ENCODE results near the gene CCL4L2.
"Not testable (repeated sequence)": the region's sequence is repeated elsewhere in the genome, so short reads cannot be mapped to it uniquely, and the experiment has no call there.

CCL4L2 gene

DNA sequence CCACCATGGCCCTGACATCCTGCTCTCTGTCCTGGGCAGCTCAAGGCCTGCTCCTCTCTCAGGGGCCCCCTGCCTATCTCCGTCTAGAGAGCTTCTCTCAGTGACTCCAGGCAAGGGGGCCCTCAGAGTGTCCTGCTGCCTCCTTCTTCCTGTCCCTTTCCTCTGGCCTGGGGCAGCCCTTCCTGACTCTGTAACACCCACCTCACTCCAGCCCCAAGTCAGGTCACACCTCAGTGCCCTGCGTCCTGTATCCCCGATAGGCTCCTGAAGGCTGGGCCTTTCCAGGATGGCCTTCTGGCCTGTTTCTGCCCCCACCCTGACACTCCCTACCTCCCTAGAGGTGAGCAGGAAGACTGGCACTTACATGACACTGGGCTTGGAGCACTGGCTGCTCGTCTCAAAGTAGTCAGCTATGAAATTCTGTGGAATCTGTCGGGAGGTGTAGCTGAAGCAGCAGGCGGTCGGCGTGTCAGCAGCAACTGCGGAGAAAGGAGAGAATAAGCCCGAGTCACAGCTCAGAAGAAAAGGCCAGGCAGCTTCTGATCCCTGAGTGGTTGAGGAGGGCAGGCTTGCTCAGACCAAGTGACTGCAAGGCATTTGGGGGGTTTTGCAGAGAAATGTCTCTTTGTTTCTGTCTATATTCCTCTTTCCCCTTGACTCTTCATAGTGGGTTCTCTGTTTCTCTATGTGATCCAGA is 15.3 kb upstream of the CCL4L2 start:
- DNase-seq (ENCODE audit: low spot score): no peak

DNA sequence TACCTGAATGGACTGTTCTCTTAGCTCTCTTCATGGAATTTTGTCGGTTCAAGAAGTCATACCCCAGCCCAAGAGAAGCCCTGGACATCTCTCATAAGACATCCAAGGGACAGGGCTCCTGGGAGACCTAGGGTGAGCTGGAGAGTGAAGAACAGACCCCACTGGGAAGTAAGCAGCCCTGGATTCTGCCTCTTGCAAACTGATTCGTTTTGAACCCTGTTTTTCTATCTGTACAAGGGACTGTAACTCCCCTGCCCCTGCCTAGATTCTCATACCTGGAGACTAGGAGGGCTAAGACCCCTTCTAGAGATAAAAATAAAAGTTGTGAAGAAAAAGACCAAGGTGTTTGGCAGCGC is 14.8 kb upstream of the CCL4L2 start:
- DNase-seq (ENCODE audit: low spot score): no peak

DNA sequence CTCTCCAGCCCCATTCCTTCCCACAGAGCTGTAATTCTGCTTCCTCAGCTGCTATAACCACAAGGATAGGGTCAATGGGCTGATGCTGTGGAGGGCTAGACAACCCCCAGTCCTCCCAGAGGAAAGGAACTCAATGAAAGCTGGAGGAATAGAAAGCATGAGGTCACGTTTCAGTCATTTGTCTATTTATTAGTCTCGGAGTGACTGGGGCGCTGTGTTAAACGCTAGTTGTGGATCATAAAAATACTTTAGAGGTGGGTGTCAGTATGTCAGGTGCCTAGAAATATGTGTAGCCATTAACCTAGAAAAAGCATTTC is 13.5 kb upstream of the CCL4L2 start:
- DNase-seq (ENCODE audit: low spot score): no peak

DNA sequence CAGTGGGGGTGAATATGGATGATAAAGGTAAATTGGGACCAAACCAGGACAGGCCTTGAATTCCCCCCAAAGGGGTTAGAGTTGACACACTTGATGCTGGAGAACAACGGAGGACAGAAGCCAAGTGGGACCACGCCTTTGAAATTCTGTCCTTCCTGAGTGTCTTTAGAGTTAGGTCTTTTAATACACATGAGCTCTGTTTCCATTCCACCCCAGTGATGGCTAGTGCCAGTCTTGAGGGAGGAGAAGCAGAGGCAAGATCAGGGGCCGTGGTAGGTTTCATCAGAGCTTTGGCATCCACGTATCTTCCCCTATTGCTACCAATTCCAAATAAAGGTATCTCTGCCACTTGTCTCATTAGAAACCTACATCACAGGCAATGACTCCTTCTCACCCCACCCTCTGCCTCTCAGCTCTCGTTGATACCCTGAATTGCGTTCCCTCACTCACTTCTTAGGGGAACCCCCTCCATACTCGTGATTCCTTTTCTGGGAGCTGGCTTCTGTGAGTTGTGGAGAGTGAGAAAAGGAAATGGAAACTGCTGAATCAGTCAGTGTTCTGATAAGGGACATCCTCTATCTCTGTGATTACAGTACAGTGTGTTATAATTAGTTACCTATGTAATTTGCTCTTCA is 11.9 kb upstream of the CCL4L2 start:
- DNase-seq (ENCODE audit: low spot score): no peak

DNA sequence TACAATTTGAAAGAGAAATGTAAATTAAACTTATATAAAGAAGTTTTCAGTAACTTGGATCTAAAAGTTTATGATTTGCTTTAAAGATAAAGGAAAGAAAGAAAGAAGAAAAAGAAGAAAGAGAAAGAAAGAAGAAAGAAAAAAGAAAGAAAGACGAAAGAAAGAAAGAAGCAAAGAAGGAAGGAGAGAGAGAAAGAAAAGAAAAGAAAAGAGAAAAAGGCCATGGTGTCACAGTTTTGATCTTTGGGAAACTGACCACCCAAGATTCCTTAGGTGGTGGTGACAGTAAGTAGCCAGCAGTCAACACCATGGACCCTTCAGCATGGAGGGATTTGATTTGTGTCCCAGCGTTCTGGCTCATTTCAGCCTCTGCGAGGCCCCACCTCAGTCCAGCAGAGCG is 9.8 kb upstream of the CCL4L2 start:
- not testable (repeated sequence) for DNase-seq (ENCODE audit: low spot score)

DNA sequence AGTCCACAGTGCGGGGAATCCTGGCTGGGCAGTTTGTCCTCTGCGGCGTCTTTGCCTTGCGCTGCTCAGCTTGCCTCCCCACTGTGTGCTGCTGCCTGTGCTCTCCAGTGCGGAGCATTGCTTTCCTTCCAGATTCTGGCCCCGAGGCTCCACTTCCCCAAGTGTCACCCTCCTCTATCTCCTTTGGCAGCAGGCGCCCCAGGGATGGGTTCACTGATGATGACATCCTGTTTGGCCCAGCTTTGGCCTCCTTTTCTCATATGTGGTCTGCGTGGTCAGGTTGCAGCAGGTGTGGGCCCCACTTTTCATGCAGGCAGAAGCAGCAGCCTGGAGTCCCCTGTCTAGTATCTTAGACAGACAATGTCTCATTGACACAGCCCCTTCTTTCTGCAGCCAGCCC is 9.4 kb upstream of the CCL4L2 start:
- DNase-seq (ENCODE audit: low spot score): not testable (repeated sequence)

DNA sequence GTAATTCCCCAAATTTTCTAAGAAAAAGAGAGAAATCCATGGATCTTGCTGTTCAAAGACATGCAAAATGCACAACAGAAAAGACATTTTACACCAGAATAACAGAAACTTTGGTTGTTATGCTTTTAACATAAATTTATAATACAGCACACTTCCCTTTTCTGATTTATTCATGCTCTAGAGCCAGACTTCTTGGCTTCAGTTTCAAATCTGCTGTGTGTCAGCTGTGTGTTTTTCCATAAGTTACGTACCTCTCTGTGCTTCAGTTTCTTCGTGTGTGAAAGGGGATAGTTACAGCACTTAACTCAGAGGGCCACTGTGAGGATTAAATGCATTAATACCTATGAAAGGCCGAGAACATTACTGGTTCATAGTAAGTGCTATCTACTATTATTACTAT is 7.5 kb upstream of the CCL4L2 start:
- no peak for DNase-seq (ENCODE audit: low spot score)

DNA sequence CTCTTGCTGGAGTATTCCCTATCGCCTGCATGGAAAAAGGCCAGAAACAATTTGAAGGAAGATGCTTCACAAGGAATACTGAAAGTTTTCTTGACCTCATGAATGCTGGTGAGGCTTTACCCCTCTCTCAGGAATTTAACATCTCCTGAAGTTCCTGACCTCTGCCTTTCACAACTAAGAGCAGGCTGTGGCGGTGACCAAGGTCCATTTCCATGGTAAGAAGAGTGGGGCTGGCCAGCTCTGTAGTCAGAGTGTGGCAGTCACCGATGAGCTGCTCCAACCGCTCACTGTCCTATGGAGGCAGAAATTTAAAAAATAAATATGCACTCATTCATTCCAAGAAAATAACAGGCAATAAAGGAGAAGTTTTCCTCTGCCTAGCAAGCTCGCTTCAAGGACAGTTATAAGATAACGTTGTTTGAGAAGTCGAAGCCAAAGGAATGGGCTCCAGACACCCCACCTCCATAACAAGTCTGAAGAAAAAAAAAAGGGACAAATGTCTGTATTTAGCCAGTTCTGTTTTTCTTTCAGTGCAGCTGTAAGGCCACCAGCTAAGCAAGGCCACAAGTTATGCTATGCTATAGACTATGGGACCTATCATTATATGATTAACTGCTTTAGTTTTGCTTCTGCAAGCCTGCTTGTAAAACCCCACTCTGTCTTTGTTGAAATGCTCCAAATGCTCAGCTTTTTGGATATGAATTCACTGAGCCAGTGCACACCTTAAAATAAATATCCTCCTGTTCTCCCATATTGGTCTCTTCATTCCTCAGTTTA is 6.0 kb upstream of the CCL4L2 start:
- DNase-seq (ENCODE audit: low spot score): no peak

DNA sequence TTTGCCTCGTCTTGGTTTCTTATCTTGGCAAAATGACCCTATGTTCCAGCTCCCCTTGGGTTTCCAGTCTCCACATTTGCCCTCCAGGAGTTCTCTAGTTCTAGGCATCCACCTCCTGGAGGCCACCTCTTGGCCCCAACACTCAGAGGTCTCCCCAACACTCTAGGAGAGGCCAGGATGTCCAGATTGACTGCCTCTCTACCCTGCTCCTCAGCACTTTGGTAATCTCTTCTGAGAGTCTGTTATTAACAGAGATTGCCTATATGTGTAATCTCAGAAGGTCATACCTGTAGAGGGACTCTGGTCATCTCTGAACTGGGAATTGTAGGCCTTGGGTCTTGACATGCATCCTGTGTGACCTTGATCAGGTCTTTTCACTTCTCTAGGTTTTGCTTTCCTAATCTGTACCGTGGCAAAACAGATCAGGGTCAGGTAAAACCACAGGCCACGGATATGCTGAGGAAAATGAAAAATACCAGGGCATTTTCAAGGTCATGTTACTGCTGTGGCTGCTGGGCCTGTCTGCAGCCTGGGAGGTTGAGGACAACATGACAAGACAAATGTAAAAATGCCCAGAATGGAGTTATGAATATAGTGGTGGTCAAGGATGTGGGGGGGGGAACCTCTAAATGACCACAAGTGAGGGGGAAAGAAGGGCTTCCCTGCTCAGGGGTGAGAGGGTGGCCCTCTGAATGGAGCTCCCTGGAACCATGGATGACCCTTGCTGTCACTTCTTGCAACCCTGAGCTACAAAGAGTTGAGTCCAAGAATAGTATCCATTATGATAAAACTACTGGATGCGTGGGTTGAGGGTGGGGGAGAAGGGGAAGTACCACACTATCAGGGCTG is 5.0 kb upstream of the CCL4L2 start:
- DNase-seq (ENCODE audit: low spot score): no peak

DNA sequence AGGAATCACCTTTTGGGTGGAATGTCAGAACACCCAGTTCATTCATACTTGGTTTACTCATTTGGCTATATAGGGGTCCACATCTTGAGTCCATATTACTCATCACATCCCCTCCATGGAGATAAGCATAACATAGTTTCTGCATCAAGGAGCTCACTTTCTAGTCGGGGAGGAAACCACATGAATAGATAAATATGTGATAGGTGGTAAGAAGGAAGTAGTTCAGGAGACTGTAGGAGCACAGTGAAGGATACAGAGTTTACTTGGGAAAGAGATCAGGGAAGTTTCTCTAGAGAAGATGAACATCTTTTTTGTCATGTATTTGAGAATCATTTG is 4.4 kb upstream of the CCL4L2 start:
- not testable (repeated sequence) for DNase-seq (ENCODE audit: low spot score)

DNA sequence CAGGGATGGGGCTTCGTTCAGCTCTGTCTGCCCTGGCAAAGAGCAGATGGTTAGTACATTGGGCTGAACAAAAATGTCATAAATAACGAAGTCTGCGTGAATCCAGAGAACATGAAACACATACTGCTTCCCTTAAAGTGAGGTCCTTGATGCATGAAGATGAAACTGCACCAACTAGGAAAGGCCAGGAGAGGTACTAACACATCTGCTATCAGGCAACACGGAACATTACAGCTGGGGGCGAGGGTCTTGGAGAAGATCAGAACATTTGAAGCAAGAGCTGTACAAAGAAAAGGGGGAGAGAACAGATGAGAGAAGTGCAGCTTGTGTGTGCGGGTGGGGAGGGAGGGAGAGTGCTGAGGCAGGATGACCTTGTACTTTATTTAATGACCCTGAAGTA is 3.5 kb upstream of the CCL4L2 start:
- not testable (repeated sequence) for DNase-seq (ENCODE audit: low spot score)

DNA sequence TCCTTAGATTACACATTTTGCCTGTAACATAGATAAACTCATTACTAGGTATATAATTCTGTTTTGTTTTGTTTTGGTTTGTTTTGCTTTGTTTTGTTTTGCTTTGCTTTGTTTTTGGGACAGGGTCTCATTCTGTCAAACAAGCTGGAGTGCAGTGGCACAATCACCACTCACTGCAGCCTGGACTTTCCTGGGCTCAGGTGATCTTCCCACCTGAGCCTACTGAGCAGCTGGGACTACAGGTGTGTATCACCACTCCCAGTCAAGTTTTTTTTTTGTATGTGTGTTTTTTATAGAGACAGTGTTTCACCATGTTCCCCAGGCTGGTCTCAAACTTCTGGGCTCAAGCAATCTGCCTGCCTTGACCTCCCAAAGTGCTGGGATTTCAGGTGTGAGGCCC is 1.3 kb upstream of the CCL4L2 start:
- DNase-seq (ENCODE audit: low spot score): no peak

DNA sequence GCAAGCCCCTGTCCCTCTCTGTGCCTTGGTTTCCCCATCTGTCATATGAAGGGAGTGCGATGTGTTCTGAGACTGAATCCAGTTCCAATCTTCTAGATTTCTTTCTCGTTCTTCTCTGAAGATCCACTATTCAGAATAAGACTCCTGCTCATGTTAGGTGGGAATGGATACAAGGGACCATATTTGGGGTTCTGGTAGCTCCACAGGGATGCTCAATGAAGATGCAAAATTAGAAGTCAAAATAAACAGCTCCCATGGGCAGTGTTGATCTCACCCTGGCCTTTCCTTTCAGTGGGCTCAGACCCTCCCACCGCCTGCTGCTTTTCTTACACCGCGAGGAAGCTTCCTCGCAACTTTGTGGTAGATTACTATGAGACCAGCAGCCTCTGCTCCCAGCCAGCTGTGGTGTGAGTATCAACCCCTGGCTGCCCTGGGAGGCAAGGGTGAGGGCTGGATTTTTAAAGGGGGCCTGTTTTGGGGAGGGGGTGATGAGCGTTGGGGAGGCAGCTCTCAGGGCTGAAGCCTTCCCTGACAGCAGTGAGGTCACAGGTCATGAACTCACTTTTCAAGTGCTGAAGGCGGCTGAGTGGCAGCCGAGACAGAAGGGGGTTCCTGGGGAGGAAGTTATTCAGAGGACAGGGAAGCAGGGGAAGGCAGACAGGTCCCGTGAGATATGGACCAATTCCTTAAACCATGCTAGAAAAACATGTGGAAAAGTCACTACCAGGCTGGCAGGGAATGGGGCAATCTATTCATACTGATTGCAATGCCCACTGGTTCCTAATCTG is 815 bp downstream of the CCL4L2 start:
- DNase-seq (ENCODE audit: low spot score): not testable (repeated sequence)

DNA sequence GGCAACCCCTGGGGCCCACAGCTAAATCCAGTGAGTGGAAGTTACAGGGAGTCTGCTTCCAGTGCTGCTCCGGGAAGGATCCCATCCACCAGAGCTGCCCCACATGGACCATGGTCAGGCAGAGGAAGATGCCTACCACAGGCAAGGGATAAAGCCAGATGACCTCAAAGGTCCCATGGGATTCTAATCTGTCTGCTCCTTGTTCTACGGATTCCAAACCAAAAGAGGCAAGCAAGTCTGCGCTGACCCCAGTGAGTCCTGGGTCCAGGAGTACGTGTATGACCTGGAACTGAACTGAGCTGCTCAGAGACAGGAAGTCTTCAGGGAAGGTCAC is 1.4 kb downstream of the CCL4L2 start:
- no peak for DNase-seq (ENCODE audit: low spot score)

DNA sequence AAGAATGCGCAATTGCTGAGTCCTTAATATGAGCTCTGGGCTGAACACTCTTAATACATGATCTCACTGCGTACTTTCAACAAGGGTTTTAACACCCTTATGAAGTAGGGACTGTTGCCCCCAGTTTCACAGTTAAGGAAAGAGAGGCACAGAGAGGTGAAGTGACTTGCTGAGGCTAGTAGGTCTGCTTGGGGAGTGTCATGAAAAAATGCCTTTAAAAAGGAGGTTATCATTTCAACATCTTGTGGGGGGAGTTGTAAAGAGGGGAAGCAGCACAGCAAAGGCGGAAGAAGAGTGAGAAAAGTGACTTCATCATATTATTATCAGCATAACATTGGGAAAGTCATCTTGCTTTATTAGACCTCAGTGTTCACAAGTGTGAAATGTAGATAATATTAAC is 2.1 kb downstream of the CCL4L2 start:
- DNase-seq (ENCODE audit: low spot score): no peak

DNA sequence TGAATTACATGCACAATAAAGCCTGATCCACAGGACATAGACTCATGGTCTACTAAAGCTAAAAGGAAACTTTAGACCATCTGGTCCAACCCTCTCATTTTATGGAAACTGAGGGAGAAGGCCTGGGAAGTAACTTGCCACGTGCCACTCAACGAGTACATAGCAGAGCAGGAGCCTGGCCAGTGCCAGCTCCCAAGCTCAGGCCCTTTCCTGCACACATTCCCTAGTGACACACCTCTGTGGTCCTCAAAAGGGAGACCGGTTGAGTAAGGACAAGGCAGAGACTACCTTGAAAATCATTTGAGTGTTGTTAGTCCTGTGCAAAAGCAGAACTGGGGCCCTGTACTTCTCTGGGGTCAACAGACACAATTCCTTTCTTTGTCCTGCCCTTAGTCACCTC is 2.8 kb downstream of the CCL4L2 start:
- DNase-seq (ENCODE audit: low spot score): no peak

DNA sequence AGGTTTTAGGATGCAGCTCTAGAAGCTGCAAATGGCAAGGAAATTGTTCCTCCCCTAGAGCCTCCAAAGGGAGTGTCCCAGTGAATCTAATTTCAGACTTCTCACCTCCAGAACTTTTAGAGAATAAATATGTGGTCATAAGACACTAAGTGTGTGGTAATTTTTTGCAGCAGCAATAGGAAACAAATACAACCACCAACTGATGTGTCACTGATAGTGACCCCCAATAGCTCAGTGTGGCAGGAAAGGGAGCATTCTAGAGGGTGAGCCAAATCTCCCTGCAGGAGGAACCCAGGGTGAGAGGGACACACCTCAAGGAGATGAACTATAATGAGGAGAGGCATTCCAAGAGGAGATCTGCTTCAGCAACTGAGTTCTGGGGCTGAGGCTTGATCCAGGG is 4.1 kb downstream of the CCL4L2 start:
- no peak for DNase-seq (ENCODE audit: low spot score)

DNA sequence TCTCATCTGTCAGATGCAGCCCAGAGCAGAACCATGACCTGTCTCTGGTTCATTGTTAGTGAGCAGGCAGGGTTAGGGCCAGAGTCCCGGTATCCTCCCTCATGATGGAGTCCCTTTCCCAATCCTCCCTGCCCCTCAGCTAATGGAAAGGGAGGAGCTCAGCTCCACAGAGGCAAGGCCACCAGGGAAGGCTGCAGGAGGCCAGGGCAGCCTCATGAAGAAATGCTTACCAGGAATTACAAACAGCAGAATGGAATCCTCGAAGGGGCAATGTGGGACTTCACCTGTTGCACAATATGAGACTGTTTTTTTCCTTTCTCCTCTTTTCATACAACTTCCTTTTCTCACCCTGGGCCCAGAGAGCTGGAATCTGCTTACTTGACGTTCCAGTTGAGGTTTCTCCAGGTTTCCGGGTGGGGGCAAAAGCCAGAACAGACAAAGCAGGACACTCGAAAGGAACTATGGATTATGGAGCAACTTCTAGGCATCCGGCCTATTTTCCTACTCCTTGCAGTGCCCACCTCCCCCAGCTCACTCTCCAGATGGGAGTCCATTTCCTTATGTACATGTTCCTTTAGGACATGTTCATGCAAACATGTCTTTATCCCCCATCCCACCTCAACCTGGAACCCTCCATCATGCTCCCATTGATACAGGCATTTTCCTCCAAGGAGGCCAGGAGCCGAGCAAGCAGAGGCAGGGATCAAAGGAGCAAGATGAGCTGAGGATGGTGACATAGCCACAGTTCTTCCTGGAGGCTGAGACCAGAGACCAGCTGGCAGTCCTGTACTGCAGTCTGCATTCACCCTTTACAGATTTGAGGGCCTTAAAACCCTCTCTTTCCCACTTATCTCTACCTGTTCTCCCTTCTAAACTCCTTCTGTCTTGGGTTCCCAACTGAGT is 4.8 kb downstream of the CCL4L2 start:
- not testable (repeated sequence) for DNase-seq (ENCODE audit: low spot score)

DNA sequence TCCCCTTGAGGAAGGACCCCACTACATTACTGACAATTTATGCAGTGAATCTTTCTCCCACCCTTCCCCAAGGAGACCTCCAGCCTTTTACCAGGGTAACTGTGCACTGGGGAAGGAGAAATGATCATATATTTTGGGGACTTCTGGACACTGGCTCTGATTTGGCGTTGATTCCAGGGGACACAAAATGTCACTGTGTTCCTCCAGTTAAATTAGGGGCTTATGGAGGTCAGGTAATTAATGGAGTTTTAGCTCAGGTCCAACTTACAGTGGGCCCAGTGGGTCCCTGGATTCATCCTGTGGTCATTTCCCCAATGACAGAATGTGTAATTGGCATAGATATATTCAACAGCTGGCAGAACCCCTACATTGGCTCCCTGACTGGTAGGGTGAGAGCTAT is 8.7 kb downstream of the CCL4L2 start:
- DNase-seq (ENCODE audit: low spot score): not testable (repeated sequence)

DNA sequence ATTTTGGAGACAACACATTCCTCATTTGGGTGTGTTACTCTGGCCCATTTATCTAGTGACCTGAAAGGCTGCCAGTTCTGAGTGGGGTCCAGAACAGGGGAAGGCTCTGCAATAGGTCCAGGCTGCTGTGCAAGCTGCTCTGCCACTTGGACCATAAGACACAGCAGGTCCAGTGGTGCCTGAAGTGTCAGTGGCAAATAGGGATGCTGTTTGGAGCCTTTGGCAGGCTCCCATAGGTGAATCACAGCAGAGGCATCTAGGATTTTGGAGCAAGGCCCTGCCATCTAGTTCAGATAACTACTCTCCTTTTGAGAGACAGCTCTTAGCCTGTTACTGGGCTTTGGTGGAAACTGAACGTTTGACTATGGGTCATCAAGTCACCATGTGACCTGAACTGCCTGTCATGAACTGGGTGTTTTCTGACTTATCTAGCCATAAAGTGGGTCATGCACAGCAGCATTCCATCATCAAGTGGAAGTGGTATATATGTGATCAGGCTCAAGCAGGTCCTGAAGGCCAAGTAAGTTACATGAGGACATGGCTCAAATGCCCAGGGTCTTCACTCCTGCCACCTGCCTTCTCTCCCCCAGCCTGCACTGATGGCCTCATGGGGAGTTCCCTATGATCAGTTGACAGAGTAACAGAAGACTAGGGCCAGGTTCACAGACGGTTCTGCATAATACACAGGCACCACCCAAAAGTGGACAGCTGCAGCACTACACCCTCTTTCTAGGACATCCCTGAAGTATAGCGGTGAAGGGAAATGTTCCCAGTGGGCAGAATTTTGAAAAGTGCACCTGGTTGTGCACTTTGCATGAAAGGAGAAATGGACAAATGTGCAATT is 10.1 kb downstream of the CCL4L2 start:
- DNase-seq (ENCODE audit: low spot score): not testable (repeated sequence)
